AG20443 (cell line): ENCODE results near the gene OSBPL2.

ENCODE experiments used
- DNase-seq: peaks from one replicate; pipeline ENCODE4 v3.0.0; 2012; ENCODE audit warnings: low spot score, mixed read lengths

The OSBPL2 gene

GRCh38 chr20:62285151-62285550 lies 46.8 kb downstream of the OSBPL2 start:
- DNase-seq = no peak

GRCh38 chr20:62285722-62286121 lies 47.4 kb downstream of the OSBPL2 start:
- no peak for DNase-seq

- no peak for DNase-seq
These were observed 48.3 kb downstream of the OSBPL2 start for GRCh38 chr20:62286493-62287064.

GRCh38 chr20:62287129-62287528 lies 48.8 kb downstream of the OSBPL2 start:
- DNase-seq = no peak

GRCh38 chr20:62287759-62288534 lies 49.6 kb downstream of the OSBPL2 start:
- no peak for DNase-seq

GRCh38 chr20:62288535-62289105 lies 50.3 kb downstream of the OSBPL2 start:
- no peak for DNase-seq

GRCh38 chr20:62289131-62289530 lies 50.8 kb downstream of the OSBPL2 start:
- DNase-seq = no peak

- no peak for DNase-seq
These were observed 51.6 kb downstream of the OSBPL2 start for GRCh38 chr20:62289898-62290297.

- DNase-seq = no peak
These were observed 53.1 kb downstream of the OSBPL2 start for GRCh38 chr20:62291251-62292066.

- no peak for DNase-seq
These were observed 53.8 kb downstream of the OSBPL2 start for GRCh38 chr20:62292108-62292507.

- no peak for DNase-seq
These were observed 54.9 kb downstream of the OSBPL2 start for GRCh38 chr20:62293111-62293784.

GRCh38 chr20:62293946-62294345 lies 55.6 kb downstream of the OSBPL2 start:
- DNase-seq = no peak

GRCh38 chr20:62294516-62294915 lies 56.2 kb downstream of the OSBPL2 start:
- no peak for DNase-seq

- no peak for DNase-seq
These were observed 58.6 kb downstream of the OSBPL2 start for GRCh38 chr20:62296724-62297448.

- no peak for DNase-seq
These were observed 59.3 kb downstream of the OSBPL2 start for GRCh38 chr20:62297449-62298227.

- DNase-seq = no peak
These were observed 60.4 kb downstream of the OSBPL2 start for GRCh38 chr20:62298577-62299249.

GRCh38 chr20:62299666-62300236 lies 61.4 kb downstream of the OSBPL2 start:
- no peak for DNase-seq

GRCh38 chr20:62300319-62300718 lies 62.0 kb downstream of the OSBPL2 start:
- no peak for DNase-seq

GRCh38 chr20:62301111-62301668 lies 62.9 kb downstream of the OSBPL2 start:
- no peak for DNase-seq
